ENCODE results near the gene GOSR2. TPM values are rescaled to one million over a fixed set of nuclear protein-coding genes. Genes with fewer than 3 reads are reported as not detected.

The GOSR2 gene
- total and polyA plus RNA-seq, 2 of the 8 experiments (the other 6 are each of a cell fraction or from before 2014, with no cell fraction given), result 28.2 to 36.2 TPM

DNA sequence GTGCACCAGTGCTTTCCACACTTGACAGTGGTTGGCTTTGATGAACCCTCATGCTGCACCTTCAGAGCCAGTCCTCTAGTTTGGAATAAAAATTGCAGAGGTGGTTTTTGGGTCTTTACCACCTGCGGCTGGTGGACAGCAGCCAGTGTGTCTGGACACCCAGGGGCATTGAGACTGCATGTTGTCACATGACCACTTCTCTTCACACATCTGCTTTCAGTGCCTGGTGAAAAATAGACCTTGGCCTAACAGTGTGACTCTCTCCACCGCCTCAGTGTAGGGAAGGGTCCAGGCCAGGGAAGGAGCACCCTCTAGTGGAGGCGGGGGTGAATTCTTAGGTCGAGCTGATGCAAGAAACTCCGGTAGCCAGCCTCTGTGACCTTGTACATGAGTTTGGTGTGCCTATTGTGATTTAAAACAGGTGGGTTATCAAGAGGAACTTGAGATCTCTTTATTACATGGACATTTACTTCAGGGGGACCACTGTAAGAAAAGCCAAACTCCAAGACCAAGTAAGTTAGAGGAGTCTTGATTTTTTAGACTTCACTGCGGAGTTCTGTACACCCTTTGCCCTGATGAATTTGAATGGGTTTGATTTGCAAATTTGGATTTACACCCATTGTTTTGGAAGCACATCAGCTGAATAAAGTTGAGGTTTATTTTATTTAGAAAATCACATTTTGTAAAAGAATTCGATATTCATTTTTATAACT is 17.9 kb downstream of the GOSR2 start (continued):
- TF ChIP-seq, protein P1, sequence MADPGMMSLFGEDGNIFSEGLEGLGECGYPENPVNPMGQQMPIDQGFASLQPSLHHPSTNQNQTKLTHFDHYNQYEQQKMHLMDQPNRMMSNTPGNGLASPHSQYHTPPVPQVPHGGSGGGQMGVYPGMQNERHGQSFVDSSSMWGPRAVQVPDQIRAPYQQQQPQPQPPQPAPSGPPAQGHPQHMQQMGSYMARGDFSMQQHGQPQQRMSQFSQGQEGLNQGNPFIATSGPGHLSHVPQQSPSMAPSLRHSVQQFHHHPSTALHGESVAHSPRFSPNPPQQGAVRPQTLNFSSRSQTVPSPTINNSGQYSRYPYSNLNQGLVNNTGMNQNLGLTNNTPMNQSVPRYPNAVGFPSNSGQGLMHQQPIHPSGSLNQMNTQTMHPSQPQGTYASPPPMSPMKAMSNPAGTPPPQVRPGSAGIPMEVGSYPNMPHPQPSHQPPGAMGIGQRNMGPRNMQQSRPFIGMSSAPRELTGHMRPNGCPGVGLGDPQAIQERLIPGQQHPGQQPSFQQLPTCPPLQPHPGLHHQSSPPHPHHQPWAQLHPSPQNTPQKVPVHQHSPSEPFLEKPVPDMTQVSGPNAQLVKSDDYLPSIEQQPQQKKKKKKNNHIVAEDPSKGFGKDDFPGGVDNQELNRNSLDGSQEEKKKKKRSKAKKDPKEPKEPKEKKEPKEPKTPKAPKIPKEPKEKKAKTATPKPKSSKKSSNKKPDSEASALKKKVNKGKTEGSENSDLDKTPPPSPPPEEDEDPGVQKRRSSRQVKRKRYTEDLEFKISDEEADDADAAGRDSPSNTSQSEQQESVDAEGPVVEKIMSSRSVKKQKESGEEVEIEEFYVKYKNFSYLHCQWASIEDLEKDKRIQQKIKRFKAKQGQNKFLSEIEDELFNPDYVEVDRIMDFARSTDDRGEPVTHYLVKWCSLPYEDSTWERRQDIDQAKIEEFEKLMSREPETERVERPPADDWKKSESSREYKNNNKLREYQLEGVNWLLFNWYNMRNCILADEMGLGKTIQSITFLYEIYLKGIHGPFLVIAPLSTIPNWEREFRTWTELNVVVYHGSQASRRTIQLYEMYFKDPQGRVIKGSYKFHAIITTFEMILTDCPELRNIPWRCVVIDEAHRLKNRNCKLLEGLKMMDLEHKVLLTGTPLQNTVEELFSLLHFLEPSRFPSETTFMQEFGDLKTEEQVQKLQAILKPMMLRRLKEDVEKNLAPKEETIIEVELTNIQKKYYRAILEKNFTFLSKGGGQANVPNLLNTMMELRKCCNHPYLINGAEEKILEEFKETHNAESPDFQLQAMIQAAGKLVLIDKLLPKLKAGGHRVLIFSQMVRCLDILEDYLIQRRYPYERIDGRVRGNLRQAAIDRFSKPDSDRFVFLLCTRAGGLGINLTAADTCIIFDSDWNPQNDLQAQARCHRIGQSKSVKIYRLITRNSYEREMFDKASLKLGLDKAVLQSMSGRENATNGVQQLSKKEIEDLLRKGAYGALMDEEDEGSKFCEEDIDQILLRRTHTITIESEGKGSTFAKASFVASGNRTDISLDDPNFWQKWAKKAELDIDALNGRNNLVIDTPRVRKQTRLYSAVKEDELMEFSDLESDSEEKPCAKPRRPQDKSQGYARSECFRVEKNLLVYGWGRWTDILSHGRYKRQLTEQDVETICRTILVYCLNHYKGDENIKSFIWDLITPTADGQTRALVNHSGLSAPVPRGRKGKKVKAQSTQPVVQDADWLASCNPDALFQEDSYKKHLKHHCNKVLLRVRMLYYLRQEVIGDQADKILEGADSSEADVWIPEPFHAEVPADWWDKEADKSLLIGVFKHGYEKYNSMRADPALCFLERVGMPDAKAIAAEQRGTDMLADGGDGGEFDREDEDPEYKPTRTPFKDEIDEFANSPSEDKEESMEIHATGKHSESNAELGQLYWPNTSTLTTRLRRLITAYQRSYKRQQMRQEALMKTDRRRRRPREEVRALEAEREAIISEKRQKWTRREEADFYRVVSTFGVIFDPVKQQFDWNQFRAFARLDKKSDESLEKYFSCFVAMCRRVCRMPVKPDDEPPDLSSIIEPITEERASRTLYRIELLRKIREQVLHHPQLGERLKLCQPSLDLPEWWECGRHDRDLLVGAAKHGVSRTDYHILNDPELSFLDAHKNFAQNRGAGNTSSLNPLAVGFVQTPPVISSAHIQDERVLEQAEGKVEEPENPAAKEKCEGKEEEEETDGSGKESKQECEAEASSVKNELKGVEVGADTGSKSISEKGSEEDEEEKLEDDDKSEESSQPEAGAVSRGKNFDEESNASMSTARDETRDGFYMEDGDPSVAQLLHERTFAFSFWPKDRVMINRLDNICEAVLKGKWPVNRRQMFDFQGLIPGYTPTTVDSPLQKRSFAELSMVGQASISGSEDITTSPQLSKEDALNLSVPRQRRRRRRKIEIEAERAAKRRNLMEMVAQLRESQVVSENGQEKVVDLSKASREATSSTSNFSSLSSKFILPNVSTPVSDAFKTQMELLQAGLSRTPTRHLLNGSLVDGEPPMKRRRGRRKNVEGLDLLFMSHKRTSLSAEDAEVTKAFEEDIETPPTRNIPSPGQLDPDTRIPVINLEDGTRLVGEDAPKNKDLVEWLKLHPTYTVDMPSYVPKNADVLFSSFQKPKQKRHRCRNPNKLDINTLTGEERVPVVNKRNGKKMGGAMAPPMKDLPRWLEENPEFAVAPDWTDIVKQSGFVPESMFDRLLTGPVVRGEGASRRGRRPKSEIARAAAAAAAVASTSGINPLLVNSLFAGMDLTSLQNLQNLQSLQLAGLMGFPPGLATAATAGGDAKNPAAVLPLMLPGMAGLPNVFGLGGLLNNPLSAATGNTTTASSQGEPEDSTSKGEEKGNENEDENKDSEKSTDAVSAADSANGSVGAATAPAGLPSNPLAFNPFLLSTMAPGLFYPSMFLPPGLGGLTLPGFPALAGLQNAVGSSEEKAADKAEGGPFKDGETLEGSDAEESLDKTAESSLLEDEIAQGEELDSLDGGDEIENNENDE (IDR thresholded peaks at IDR 0.05; ENCODE audit: insufficient replicate concordance, low read length), result no peak
- 0 out of 2 replicates have a peak, but pooled peaks have one; percentile 31 for TF ChIP-seq GABPA (IDR thresholded peaks at IDR 0.05; ENCODE audit: borderline replicate concordance, insufficient read depth, low read length)
- TF ChIP-seq TCF12 (IDR thresholded peaks at IDR 0.05; ENCODE audit: low read depth, low read length), result no peak
